Panc1 (cell line): ENCODE measurements around the gene REC114. TPM values are rescaled to one million over a fixed set of nuclear protein-coding genes. Genes with fewer than 3 reads are reported as not detected.

Experiments used
- ATAC-seq: fragments of 200-7000 bp; cut with Tn5 transposase; 2 replicates; pipeline ENCODE4 v1.9.1; 2020; ENCODE audit warnings: mild to moderate bottlenecking, moderate library complexity
- BruUV-seq: library from RNA; stranded (reverse); fragments of 400-500 nt; replicated peaks from 2 replicates; lab custom pipeline; 2021; lab: Mats Ljungman, UMichigan
- CTCF ChIA-PET: fragments of 300-600 bp; sonication (Branson Sonifier 250); formaldehyde crosslinking; loops from one replicate; lab custom pipeline; 2022; ENCODE audit warnings: antibody characterized with exemption; lab: Charles Lee
- POLR2A ChIA-PET: fragments of 300-600 bp; sonication (Branson Sonifier 250); formaldehyde crosslinking; loops from one replicate; lab custom pipeline; 2022; ENCODE audit warnings: antibody characterized with exemption; lab: Charles Lee
- DNase-seq: peaks from one replicate; pipeline ENCODE4 v3.0.0-alpha.2; 2010; ENCODE audit warnings: low read depth, low spot score
- H3K27ac ChIP-seq: 2 replicates; pipeline ENCODE4 v1.5.1; 2011; ENCODE audit warnings: mild to moderate bottlenecking, low read length, inconsistent platforms
- H3K27me3 ChIP-seq: fragments of 200-500 bp; sonication (Bioruptor generic); 2 replicates; pipeline ENCODE4 v1.6.0; 2014; ENCODE audit warnings: low read length, inconsistent platforms; ENCODE audit not compliant: control insufficient read depth, insufficient read depth
- H3K36me3 ChIP-seq: fragments of 200-500 bp; sonication (Bioruptor generic); 2 replicates; pipeline ENCODE4 v1.5.1; 2014; ENCODE audit warnings: inconsistent platforms, mild to moderate bottlenecking, low read length, moderate library complexity; ENCODE audit not compliant: control insufficient read depth, insufficient read depth
- H3K4me1 ChIP-seq: 2 replicates; pipeline ENCODE4 v1.5.1; 2011; ENCODE audit warnings: inconsistent platforms, mild to moderate bottlenecking, low read length, moderate library complexity; ENCODE audit not compliant: control insufficient read depth, insufficient read depth
- H3K4me3 ChIP-seq, 2 experiments: 2 replicates each; pipeline ENCODE4 v1.5.1; 2011 to 2012; ENCODE audit warnings: low read depth in 2 of 2, low read length in 2 of 2, mild to moderate bottlenecking in 2 of 2, inconsistent platforms in 1 of 2, moderate library complexity in 1 of 2
- H3K9me3 ChIP-seq: fragments of 200-500 bp; sonication (Bioruptor generic); 2 replicates; pipeline ENCODE4 v1.5.1; 2014; ENCODE audit warnings: low read depth, mild to moderate bottlenecking, inconsistent platforms, low read length, moderate library complexity; ENCODE audit not compliant: control insufficient read depth, insufficient read depth
- POLR2AphosphoS5 ChIP-seq: IDR thresholded peaks from 2 replicates; pipeline ENCODE4 v1.6.1; 2012; ENCODE audit warnings: mild to moderate bottlenecking, low read depth, low read length, moderate library complexity
- REST ChIP-seq, 2 experiments: IDR thresholded peaks; 2 replicates each; pipeline ENCODE4 v1.6.1; 2011 to 2012; ENCODE audit warnings: low read depth in 2 of 2, control low read depth in 1 of 2, low read length in 1 of 2, mild to moderate bottlenecking in 1 of 2, moderate library complexity in 1 of 2; ENCODE audit not compliant: insufficient read depth in 1 of 2
- TCF7L2 ChIP-seq: IDR thresholded peaks from 2 replicates; pipeline ENCODE4 v1.6.1; 2011; ENCODE audit warnings: mild to moderate bottlenecking, low read depth, low read length, inconsistent platforms
- in situ Hi-C: cut with HindIII; loops from 2 replicates; pipeline ENCODE4 v1.10.0; 2016; ENCODE audit warnings: low sequenced_read_pairs, low pct_unique_long_range_greater_than_20kb
- intact Hi-C: fragments of 100-400 bp; cut with micrococcal nuclease; formaldehyde crosslinking; loops from one replicate; pipeline ENCODE4 v1.10.0; 2022; ENCODE audit not compliant: unreplicated experiment
- total RNA-seq: library from RNA; stranded (reverse); gene quantifications from one replicate; pipeline ENCODE4 v1.2.1, GENCODE V29; 2021; ENCODE audit not compliant: unreplicated experiment
- TF ChIP-seq, protein P1 (sequence below): fragments of 450-650 bp; IDR thresholded peaks from 2 replicates; pipeline ENCODE4 v1.5.1; 2017; ENCODE audit warnings: mild to moderate bottlenecking

Gene REC114
- total RNA-seq, 1 experiment from 2014 or later, result not detected

GRCh38 chr15:73436613-73437012 is 6.4 kb upstream of the REC114 start:
- Histone ChIP-seq H3K27ac (no peak overlapping the region), H3K36me3 (no peaks in the 10 kb centered on the region), H3K27me3 (peaks cover 22% of the 10 kb centered on the region), H3K4me3 (no peak overlapping the region), H3K9me3 (no peaks in the 10 kb centered on the region), H3K4me1 (no peaks in the 10 kb centered on the region)
- DNase-seq, result no peak
- intact Hi-C loops (no loop called here), in situ Hi-C loops (no loop called here)
- no peak for ATAC-seq
- BruUV-seq, result no TSS peak
- CTCF ChIA-PET, result no interaction called here
- POLR2A ChIA-PET, result no interaction called here
- no peak for TF ChIP-seq REST (IDR thresholded peaks at IDR 0.05; ENCODE audit: insufficient read depth in 1 of 2, low read depth in 2 of 2, low read length in 1 of 2)
- no peak for TF ChIP-seq TCF7L2
- no peak for TF ChIP-seq POLR2AphosphoS5
- TF ChIP-seq, protein P1, sequence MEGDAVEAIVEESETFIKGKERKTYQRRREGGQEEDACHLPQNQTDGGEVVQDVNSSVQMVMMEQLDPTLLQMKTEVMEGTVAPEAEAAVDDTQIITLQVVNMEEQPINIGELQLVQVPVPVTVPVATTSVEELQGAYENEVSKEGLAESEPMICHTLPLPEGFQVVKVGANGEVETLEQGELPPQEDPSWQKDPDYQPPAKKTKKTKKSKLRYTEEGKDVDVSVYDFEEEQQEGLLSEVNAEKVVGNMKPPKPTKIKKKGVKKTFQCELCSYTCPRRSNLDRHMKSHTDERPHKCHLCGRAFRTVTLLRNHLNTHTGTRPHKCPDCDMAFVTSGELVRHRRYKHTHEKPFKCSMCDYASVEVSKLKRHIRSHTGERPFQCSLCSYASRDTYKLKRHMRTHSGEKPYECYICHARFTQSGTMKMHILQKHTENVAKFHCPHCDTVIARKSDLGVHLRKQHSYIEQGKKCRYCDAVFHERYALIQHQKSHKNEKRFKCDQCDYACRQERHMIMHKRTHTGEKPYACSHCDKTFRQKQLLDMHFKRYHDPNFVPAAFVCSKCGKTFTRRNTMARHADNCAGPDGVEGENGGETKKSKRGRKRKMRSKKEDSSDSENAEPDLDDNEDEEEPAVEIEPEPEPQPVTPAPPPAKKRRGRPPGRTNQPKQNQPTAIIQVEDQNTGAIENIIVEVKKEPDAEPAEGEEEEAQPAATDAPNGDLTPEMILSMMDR, result no peak

DNA sequence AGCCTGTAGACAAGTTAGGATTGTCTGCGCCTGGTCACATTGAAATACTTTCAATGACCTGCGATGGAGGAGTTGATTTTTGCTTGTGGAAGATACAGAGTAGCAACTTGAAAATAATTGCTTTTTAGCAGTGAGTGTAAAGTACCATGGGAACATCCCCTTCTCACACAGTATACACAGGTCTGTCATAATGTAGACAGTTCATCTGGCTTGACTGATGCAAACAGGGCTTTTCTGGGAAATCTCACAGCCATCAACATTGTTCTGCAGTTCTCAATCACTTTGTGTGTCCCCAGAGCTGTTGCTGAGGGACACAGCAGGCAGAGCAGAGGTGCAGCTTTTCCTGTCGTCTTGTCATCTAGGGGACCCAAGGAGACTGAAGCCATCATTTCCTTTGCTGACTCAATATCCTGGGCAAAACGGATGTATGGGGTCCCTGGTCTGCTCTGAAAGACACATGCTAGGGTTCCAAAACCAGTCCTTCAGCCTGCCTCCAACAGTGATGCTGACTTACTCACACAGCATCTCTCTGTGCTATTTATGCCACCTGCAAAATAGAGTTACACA is 5.3 kb upstream of the REC114 start:
- H3K9me3 ChIP-seq, result no peaks in the 10 kb centered on the region
- peaks cover 19% of the 10 kb centered on the region for H3K27me3 ChIP-seq
- in situ Hi-C loops (no loop called here), intact Hi-C loops (no loop called here)
- ATAC-seq, result no peak
- no peak for DNase-seq
- POLR2A ChIA-PET, result no interaction called here
- H3K4me1 ChIP-seq, result no peaks in the 10 kb centered on the region
- no peak overlapping the region for H3K4me3 ChIP-seq
- no peak for TF ChIP-seq REST (IDR thresholded peaks at IDR 0.05; ENCODE audit: insufficient read depth in 1 of 2, low read depth in 2 of 2, low read length in 1 of 2)
- BruUV-seq, result no TSS peak
- H3K36me3 ChIP-seq, result no peaks in the 10 kb centered on the region
- CTCF ChIA-PET, result no interaction called here
- no peak overlapping the region for H3K27ac ChIP-seq
